HG02938 (cell line): ENCODE data around the gene CRYBG2.

Experiments
- ATAC-seq: cut with Tn5 transposase; IDR thresholded peaks from one replicate; pipeline ENCODE4 v1.9.1; 2021; ENCODE audit warnings: mild to moderate bottlenecking, moderate library complexity; ENCODE audit not compliant: unreplicated experiment

Gene CRYBG2

GRCh38 chr1:26370591-26371382 is 16.9 kb upstream of the CRYBG2 start:
- no peak for ATAC-seq

GRCh38 chr1:26368486-26368885 is 14.6 kb upstream of the CRYBG2 start:
- ATAC-seq: no peak

GRCh38 chr1:26368006-26368405 is 14.1 kb upstream of the CRYBG2 start:
- no peak for ATAC-seq

- no peak for ATAC-seq
These were observed 13.5 kb upstream of the CRYBG2 start for GRCh38 chr1:26367441-26367840.

GRCh38 chr1:26364956-26365355 is 11.0 kb upstream of the CRYBG2 start:
- ATAC-seq: no peak

- no peak for ATAC-seq
These were observed 9.9 kb upstream of the CRYBG2 start for GRCh38 chr1:26363549-26364448.

GRCh38 chr1:26362331-26362730 is 8.4 kb upstream of the CRYBG2 start:
- ATAC-seq: no peak

- ATAC-seq: no peak
These were observed 7.7 kb upstream of the CRYBG2 start for GRCh38 chr1:26361605-26362122.

- ATAC-seq: no peak
These were observed 7.1 kb upstream of the CRYBG2 start for GRCh38 chr1:26360807-26361604.

- no peak for ATAC-seq
These were observed 6.3 kb upstream of the CRYBG2 start for GRCh38 chr1:26359981-26360806.

- no peak for ATAC-seq
These were observed 4.8 kb upstream of the CRYBG2 start for GRCh38 chr1:26358411-26359384.

- no peak for ATAC-seq
These were observed 3.2 kb upstream of the CRYBG2 start for GRCh38 chr1:26357121-26357602.

GRCh38 chr1:26356106-26356505 is 2.2 kb upstream of the CRYBG2 start:
- no peak for ATAC-seq

GRCh38 chr1:26354972-26355371 is 1.0 kb upstream of the CRYBG2 start:
- no peak for ATAC-seq

- no peak for ATAC-seq
These were observed 595 bp downstream of the CRYBG2 start for GRCh38 chr1:26353210-26353859.

- ATAC-seq: no peak
These were observed 1.6 kb downstream of the CRYBG2 start for GRCh38 chr1:26352338-26352679.

- ATAC-seq: no peak
These were observed 2.2 kb downstream of the CRYBG2 start for GRCh38 chr1:26351590-26352337.
